Measurements from ENCODE around the gene STUB1. TPM values are rescaled to one million over a fixed set of nuclear protein-coding genes. Genes with fewer than 3 reads are reported as not detected.

STUB1 gene
- total RNA-seq, 4 donors from 2014 or later = 155 to 215 (median 178) TPM

DNA sequence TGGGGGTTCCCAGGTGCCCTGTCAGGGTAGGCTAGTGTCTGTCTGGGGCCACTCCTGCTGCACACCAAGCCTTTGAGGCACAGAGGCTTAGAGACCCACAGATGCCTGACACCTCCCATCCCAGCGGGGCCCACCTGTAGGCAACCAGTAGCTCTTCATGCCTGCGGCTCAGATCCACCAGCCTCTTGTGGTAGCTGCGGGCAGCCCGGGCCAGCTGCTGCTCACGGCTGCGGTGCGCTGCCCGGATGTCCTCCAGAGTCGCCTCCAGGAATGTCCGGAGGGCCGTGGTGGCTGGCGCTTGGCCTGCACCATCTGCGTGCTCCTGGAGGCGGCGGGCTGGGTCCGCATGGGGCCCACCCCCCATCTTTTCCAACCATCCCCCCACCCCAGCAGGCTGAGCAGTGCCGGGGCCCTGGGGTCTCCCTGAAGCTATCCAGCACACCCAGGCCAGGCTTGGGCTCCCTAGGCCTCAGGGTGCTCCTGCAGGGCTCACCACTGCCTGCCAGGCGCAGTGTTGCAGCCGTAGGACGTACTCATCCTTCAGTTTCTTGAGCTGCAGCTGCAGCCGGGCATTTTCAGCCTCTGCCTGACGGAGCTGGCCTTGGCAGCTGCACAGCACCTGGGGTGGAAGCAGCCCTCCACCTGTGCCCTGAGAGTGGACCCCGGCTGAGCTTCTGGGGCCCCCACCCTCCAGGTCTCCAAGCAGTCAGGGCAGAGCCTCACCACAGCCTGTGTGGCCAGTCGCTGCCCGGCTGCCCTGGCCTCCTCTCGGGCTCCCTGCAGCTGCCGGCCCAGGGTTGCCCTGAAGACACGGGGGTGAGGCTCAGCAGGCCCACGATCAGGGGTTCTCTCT lies 44.2 kb downstream of the STUB1 start:
- no peak overlapping the region for H3K4me3 ChIP-seq
- intact Hi-C loops (cut with DNase I) = no loop called here
- peaks cover 0 to 53% (median 24%) of the 10 kb centered on the region in 4 donors for H3K27me3 ChIP-seq
- no peak overlapping the region for H3K27ac ChIP-seq (replicated peaks in 1 of 4)
- peaks cover 0 to 6% (median 2%) of the 10 kb centered on the region in 4 donors for H3K36me3 ChIP-seq
- H3K9me3 ChIP-seq = no peaks in the 10 kb centered on the region
- no CpG with 5 or more reads among the region's 29 CpGs for WGBS
- TF ChIP-seq, protein P1, sequence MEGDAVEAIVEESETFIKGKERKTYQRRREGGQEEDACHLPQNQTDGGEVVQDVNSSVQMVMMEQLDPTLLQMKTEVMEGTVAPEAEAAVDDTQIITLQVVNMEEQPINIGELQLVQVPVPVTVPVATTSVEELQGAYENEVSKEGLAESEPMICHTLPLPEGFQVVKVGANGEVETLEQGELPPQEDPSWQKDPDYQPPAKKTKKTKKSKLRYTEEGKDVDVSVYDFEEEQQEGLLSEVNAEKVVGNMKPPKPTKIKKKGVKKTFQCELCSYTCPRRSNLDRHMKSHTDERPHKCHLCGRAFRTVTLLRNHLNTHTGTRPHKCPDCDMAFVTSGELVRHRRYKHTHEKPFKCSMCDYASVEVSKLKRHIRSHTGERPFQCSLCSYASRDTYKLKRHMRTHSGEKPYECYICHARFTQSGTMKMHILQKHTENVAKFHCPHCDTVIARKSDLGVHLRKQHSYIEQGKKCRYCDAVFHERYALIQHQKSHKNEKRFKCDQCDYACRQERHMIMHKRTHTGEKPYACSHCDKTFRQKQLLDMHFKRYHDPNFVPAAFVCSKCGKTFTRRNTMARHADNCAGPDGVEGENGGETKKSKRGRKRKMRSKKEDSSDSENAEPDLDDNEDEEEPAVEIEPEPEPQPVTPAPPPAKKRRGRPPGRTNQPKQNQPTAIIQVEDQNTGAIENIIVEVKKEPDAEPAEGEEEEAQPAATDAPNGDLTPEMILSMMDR (IDR thresholded peaks at IDR 0.05) = no peak
- TF ChIP-seq POLR2AphosphoS5 (IDR thresholded peaks at IDR 0.05) (no peak), POLR2A (IDR thresholded peaks at IDR 0.05; ENCODE audit: low read depth) (no peak), EP300 (IDR thresholded peaks at IDR 0.05) (no peak)
- no peak for DNase-seq (ENCODE audit: extremely low spot score)
- peaks cover 45 to 64% (median 58%) of the 10 kb centered on the region in 4 donors for H3K4me1 ChIP-seq

DNA sequence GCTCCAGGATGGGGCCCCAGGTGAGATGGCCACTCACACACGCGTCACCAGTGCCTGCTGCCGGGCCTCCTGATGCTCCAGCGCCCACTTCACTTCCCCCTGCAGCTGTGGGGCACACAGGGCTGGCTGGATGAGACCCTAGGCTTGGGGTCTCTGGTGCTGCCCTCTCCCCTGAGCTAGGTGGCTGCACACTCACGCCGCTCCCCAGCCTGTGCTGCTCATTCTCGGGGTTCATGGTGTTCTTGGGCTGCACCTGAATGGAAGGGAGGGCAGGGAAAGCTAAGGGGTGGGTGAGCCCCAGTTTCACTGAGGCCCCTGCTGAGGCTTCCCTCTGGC lies 44.8 kb downstream of the STUB1 start:
- Histone ChIP-seq H3K4me3 (no peak overlapping the region), H3K9me3 (no peaks in the 10 kb centered on the region), H3K4me1 (peaks cover 39 to 58% (median 52%) of the 10 kb centered on the region in 4 donors), H3K27ac (replicated peaks in 1 of 4) (no peak overlapping the region), H3K27me3 (peaks cover 0 to 53% (median 24%) of the 10 kb centered on the region in 4 donors), H3K36me3 (peaks cover 0 to 10% (median 3%) of the 10 kb centered on the region in 4 donors)
- no CpG with 5 or more reads among the region's 7 CpGs for WGBS
- no peak for TF ChIP-seq EP300 (IDR thresholded peaks at IDR 0.05)
- intact Hi-C loops (cut with DNase I) = no loop called here
- no peak for DNase-seq (ENCODE audit: extremely low spot score)

DNA sequence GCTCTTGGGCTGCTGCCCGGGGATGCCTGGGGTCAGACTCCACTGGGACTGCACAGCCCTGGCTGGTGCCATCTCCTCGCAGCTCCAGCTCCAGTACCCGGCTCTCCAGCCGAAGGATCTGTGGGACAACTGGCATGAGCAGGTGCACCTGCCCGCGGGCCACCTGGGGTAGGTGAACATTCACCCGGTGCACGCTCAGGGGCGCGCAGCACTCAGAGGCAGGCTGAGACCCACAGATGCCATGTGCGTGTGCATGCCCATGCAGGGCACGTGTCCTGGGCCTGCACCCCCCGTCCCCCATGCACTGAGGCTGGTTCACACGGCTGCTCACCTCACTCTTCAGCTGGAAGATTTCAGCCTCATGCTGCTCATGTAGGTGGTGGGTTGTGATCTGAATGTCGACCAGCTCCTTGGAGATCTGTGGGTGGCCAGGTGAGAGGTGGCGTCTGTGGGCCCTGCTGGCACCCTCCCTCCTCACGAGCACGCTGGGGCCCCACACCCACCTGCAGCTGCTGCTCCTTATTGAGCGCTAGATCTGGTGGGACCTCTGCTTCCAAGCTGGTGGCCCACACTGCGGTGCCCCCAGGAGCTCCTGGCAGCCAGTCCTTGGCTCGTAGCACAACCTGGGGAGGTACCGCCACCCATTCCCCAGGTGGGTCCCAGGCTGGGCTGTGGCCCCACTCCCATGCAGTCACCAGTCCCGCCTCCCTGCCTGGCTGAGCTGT lies 45.4 kb downstream of the STUB1 start:
- Histone ChIP-seq H3K4me1 (peaks cover 33 to 52% (median 46%) of the 10 kb centered on the region in 4 donors), H3K27ac (replicated peaks in 1 of 4) (no peak overlapping the region), H3K36me3 (peaks cover 0 to 16% (median 9%) of the 10 kb centered on the region in 4 donors), H3K27me3 (peaks cover 0 to 53% (median 24%) of the 10 kb centered on the region in 4 donors), H3K4me3 (no peak overlapping the region), H3K9me3 (no peaks in the 10 kb centered on the region)
- TF ChIP-seq POLR2A (IDR thresholded peaks at IDR 0.05; ENCODE audit: low read depth) (no peak), EP300 (IDR thresholded peaks at IDR 0.05) (no peak), POLR2AphosphoS5 (IDR thresholded peaks at IDR 0.05) (no peak)
- TF ChIP-seq, protein P1 (IDR thresholded peaks at IDR 0.05) = no peak
- no peak for DNase-seq (ENCODE audit: extremely low spot score)
- 78% methylated on average over 8 of the region's 23 CpGs for WGBS
- intact Hi-C loops (cut with DNase I) = no loop called here

DNA sequence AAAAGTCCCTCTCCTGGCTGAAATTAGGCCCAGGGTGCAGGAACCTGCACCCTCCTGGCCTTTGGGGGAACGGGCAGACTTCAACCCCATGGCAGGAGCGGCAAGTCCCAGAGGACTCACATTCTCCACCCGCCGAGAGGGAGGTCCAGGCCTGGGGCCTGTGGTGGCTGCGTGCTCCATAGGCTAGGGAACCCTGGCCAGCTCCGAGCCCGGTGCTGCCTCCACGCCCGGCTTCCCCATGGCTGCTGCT lies 45.9 kb downstream of the STUB1 start:
- H3K27me3 ChIP-seq = peaks cover 0 to 53% (median 24%) of the 10 kb centered on the region in 4 donors
- intact Hi-C loops (cut with DNase I) = no loop called here
- TF ChIP-seq, protein P1 (IDR thresholded peaks at IDR 0.05) = no peak
- TF ChIP-seq EP300 (IDR thresholded peaks at IDR 0.05) (no peak), POLR2AphosphoS5 (IDR thresholded peaks at IDR 0.05) (no peak), POLR2A (IDR thresholded peaks at IDR 0.05; ENCODE audit: low read depth) (no peak)
- peaks cover 2 to 21% (median 13%) of the 10 kb centered on the region in 4 donors for H3K36me3 ChIP-seq
- WGBS = no CpG with 5 or more reads among the region's 9 CpGs
- no peaks in the 10 kb centered on the region for H3K9me3 ChIP-seq
- H3K27ac ChIP-seq (replicated peaks in 1 of 4) = no peak overlapping the region
- DNase-seq (ENCODE audit: extremely low spot score) = no peak
- peaks cover 32 to 50% (median 45%) of the 10 kb centered on the region in 4 donors for H3K4me1 ChIP-seq
- peak overlapping the region in 2 of 4 donors; percentile 56 to 61 for H3K4me3 ChIP-seq
